Stomach (tissue), 4 donors: ENCODE results near the gene MEN1.

Experiments used
- POLR2A ChIP-seq, 4 donors: fragments of 450-650 bp; IDR thresholded peaks; one replicate each; pipeline ENCODE4 v1.6.1; 2016; ENCODE audit warnings: antibody characterized with exemption in 4 of 4, control low read depth in 2 of 4, mild to moderate bottlenecking in 1 of 4, moderate library complexity in 1 of 4
- TF ChIP-seq, protein P1 (sequence below), 7 experiments: fragments of 450-650 bp in 4 of 7; fragments of 200-600 bp in 3 of 7; sonication (generic) in 3 of 7; IDR thresholded peaks; one replicate each; pipeline ENCODE4 v1.5.1; 2016 to 2019; ENCODE audit warnings: antibody characterized with exemption in 7 of 7, control low read depth in 2 of 7, mild to moderate bottlenecking in 1 of 7

DNA sequence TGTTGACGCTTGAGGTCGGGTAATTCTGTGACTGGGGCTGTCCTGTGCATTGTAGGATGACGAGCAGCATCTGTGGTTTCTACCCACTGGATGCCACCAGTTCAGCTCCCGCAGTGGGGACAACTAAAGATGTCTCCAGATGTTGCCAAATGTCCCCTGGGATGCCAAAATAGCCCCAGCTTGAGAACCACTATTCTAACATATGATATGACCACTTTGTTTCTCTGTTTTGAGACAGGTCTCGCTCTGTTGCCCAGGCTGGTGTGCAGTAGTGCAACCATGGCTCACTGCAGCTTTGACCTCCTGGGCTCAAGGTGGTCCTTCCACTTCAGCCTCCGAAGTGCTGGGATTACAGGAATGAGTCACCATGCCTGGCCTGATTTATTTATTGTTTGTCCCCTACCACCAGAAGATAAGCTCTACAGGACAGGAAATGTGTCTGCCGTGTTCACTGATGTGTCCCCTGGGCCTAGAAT, 4.4 kb upstream of the MEN1 start:
- TF ChIP-seq POLR2A (IDR thresholded peaks at IDR 0.05), result no peak
- TF ChIP-seq, protein P1, sequence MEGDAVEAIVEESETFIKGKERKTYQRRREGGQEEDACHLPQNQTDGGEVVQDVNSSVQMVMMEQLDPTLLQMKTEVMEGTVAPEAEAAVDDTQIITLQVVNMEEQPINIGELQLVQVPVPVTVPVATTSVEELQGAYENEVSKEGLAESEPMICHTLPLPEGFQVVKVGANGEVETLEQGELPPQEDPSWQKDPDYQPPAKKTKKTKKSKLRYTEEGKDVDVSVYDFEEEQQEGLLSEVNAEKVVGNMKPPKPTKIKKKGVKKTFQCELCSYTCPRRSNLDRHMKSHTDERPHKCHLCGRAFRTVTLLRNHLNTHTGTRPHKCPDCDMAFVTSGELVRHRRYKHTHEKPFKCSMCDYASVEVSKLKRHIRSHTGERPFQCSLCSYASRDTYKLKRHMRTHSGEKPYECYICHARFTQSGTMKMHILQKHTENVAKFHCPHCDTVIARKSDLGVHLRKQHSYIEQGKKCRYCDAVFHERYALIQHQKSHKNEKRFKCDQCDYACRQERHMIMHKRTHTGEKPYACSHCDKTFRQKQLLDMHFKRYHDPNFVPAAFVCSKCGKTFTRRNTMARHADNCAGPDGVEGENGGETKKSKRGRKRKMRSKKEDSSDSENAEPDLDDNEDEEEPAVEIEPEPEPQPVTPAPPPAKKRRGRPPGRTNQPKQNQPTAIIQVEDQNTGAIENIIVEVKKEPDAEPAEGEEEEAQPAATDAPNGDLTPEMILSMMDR (IDR thresholded peaks at IDR 0.05), result no peak
